DND-41 (cell line): ENCODE results near the gene NKAIN2.

Experiments
- ATAC-seq: fragments of 200-7000 bp; cut with Tn5 transposase; 3 replicates; pipeline ENCODE4 v1.9.1; 2021; ENCODE audit warnings: low read depth; ENCODE audit not compliant: insufficient read depth
- DNase-seq: peaks from one replicate; pipeline ENCODE4 v3.0.0-alpha.2; 2020
- H2AFZ ChIP-seq: 2 replicates; pipeline ENCODE4 v1.6.0; 2012; ENCODE audit warnings: low read depth, low read length
- H3K27ac ChIP-seq: 2 replicates; pipeline ENCODE4 v1.5.1; 2012; ENCODE audit warnings: low read length, inconsistent platforms
- H3K27me3 ChIP-seq: fragments of 200-600 bp; sonication (generic); 2 replicates; pipeline ENCODE4 v1.6.0; 2012; ENCODE audit warnings: low read length, mild to moderate bottlenecking, inconsistent platforms; ENCODE audit not compliant: insufficient read depth, poor library complexity
- H3K36me3 ChIP-seq: 2 replicates; pipeline ENCODE4 v1.5.1; 2012; ENCODE audit warnings: low read length, inconsistent platforms; ENCODE audit not compliant: insufficient read depth
- H3K4me1 ChIP-seq: 2 replicates; pipeline ENCODE4 v1.5.1; 2012; ENCODE audit warnings: mild to moderate bottlenecking, low read length; ENCODE audit not compliant: insufficient read depth
- H3K4me2 ChIP-seq: 2 replicates; pipeline ENCODE4 v1.6.0; 2012; ENCODE audit warnings: mild to moderate bottlenecking, moderate library complexity, low read length, inconsistent platforms; ENCODE audit not compliant: insufficient read depth
- H3K4me3 ChIP-seq, 2 experiments: fragments of 200-600 bp in 1 of 2; shearing (Covaris generic) in 1 of 2; 2 replicates each; pipeline ENCODE4 v1.5.1; 2012 to 2016; ENCODE audit warnings: inconsistent platforms in 2 of 2, low read length in 2 of 2, mild to moderate bottlenecking in 2 of 2, low read depth in 1 of 2, moderate library complexity in 1 of 2
- H3K79me2 ChIP-seq: 2 replicates; pipeline ENCODE4 v1.6.0; 2012; ENCODE audit warnings: low read length, inconsistent platforms; ENCODE audit not compliant: insufficient read depth
- H3K9ac ChIP-seq: 2 replicates; pipeline ENCODE4 v1.6.0; 2012; ENCODE audit warnings: low read depth, mild to moderate bottlenecking, inconsistent platforms, low read length, moderate library complexity
- H3K9me3 ChIP-seq: 2 replicates; pipeline ENCODE4 v1.5.1; 2012; ENCODE audit warnings: low read length, moderate library complexity, mild to moderate bottlenecking, inconsistent platforms; ENCODE audit not compliant: insufficient read depth, severe bottlenecking
- H4K20me1 ChIP-seq: 2 replicates; pipeline ENCODE4 v1.6.0; 2012; ENCODE audit warnings: low read length; ENCODE audit not compliant: insufficient read depth
- EZH2 ChIP-seq: IDR thresholded peaks from 3 replicates; pipeline ENCODE4 v1.6.1; 2012; ENCODE audit warnings: borderline replicate concordance, low read depth, mild to moderate bottlenecking, moderate library complexity, low read length, inconsistent platforms; ENCODE audit not compliant: severe bottlenecking
- TF ChIP-seq, protein P1 (sequence below): IDR thresholded peaks from 2 replicates; pipeline ENCODE4 v1.5.1; 2012; ENCODE audit warnings: borderline replicate concordance, low read length, moderate library complexity, mild to moderate bottlenecking; ENCODE audit not compliant: poor library complexity, severe bottlenecking; ENCODE audit errors: extremely low read depth

The NKAIN2 gene

GRCh38 chr6:123888771-123889513, 85.3 kb downstream of the NKAIN2 start:
- DNase-seq (no peak), ATAC-seq (no peak)
- H3K9ac ChIP-seq, result no peak overlapping the region
- H2AFZ ChIP-seq, result no peak overlapping the region
- H3K36me3 ChIP-seq, result no peaks in the 10 kb centered on the region
- H3K4me3 ChIP-seq, result no peak overlapping the region
- H3K27me3 ChIP-seq, result no peaks in the 10 kb centered on the region
- H3K79me2 ChIP-seq, result no peaks in the 10 kb centered on the region
- no peaks in the 10 kb centered on the region for H3K9me3 ChIP-seq
- TF ChIP-seq, protein P1, sequence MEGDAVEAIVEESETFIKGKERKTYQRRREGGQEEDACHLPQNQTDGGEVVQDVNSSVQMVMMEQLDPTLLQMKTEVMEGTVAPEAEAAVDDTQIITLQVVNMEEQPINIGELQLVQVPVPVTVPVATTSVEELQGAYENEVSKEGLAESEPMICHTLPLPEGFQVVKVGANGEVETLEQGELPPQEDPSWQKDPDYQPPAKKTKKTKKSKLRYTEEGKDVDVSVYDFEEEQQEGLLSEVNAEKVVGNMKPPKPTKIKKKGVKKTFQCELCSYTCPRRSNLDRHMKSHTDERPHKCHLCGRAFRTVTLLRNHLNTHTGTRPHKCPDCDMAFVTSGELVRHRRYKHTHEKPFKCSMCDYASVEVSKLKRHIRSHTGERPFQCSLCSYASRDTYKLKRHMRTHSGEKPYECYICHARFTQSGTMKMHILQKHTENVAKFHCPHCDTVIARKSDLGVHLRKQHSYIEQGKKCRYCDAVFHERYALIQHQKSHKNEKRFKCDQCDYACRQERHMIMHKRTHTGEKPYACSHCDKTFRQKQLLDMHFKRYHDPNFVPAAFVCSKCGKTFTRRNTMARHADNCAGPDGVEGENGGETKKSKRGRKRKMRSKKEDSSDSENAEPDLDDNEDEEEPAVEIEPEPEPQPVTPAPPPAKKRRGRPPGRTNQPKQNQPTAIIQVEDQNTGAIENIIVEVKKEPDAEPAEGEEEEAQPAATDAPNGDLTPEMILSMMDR, result no peak
- TF ChIP-seq EZH2, result no peak
- no peak overlapping the region for H3K27ac ChIP-seq
- no peak overlapping the region for H3K4me2 ChIP-seq
- no peaks in the 10 kb centered on the region for H3K4me1 ChIP-seq
- H4K20me1 ChIP-seq, result no peaks in the 10 kb centered on the region

GRCh38 chr6:123895346-123895745, 91.7 kb downstream of the NKAIN2 start:
- TF ChIP-seq, protein P1, result no peak
- TF ChIP-seq EZH2, result no peak
- Histone ChIP-seq H3K27me3 (no peaks in the 10 kb centered on the region), H3K27ac (no peak overlapping the region), H3K4me3 (no peak overlapping the region), H3K9ac (no peak overlapping the region), H3K9me3 (no peaks in the 10 kb centered on the region), H3K79me2 (no peaks in the 10 kb centered on the region), H3K36me3 (no peaks in the 10 kb centered on the region), H3K4me1 (no peaks in the 10 kb centered on the region), H4K20me1 (no peaks in the 10 kb centered on the region), H3K4me2 (no peak overlapping the region), H2AFZ (no peak overlapping the region)
- no peak for ATAC-seq
- DNase-seq, result no peak

GRCh38 chr6:123895806-123896205, 92.1 kb downstream of the NKAIN2 start:
- no peaks in the 10 kb centered on the region for H3K27me3 ChIP-seq
- ATAC-seq (no peak), DNase-seq (no peak)
- no peaks in the 10 kb centered on the region for H3K4me1 ChIP-seq
- TF ChIP-seq, protein P1, result no peak
- TF ChIP-seq EZH2, result no peak
- no peak overlapping the region for H3K4me3 ChIP-seq
- H3K4me2 ChIP-seq, result no peak overlapping the region
- no peaks in the 10 kb centered on the region for H3K36me3 ChIP-seq
- no peaks in the 10 kb centered on the region for H4K20me1 ChIP-seq
- H2AFZ ChIP-seq, result no peak overlapping the region
- no peak overlapping the region for H3K27ac ChIP-seq
- H3K9me3 ChIP-seq, result no peaks in the 10 kb centered on the region
- H3K9ac ChIP-seq, result no peak overlapping the region
- H3K79me2 ChIP-seq, result no peaks in the 10 kb centered on the region

DNA sequence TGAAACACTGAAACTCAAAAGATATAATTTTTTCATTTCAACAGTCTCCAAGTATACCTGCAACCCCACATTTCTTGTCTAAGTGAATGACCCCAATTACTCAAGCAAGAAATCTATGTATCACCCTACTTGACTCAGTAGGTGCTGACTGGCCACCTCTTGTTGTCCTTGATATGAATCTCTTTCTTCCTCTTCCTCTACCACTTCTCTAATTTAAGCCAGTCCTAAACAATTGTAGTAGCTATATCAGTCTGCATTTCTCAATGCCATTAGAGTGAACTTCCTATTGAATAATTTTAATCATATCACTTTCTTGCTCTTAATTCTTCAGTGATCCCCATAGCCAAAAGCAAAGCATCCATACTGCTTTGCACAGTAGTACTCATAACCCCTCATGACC, 93.2 kb downstream of the NKAIN2 start:
- H3K36me3 ChIP-seq, result no peaks in the 10 kb centered on the region
- H3K4me2 ChIP-seq, result no peak overlapping the region
- H3K79me2 ChIP-seq, result no peaks in the 10 kb centered on the region
- no peak for ATAC-seq
- H3K27me3 ChIP-seq, result no peaks in the 10 kb centered on the region
- no peak overlapping the region for H2AFZ ChIP-seq
- H3K4me3 ChIP-seq, result no peak overlapping the region
- no peak for DNase-seq
- H3K4me1 ChIP-seq, result no peaks in the 10 kb centered on the region
- no peak for TF ChIP-seq EZH2
- TF ChIP-seq, protein P1, result no peak
- no peaks in the 10 kb centered on the region for H4K20me1 ChIP-seq
- no peak overlapping the region for H3K27ac ChIP-seq
- H3K9ac ChIP-seq, result no peak overlapping the region
- H3K9me3 ChIP-seq, result no peaks in the 10 kb centered on the region
